EL (cell line): ENCODE measurements around the gene ADCY9.
A peak's percentile ranks its signal among the peaks of the same experiment; 100 is the strongest.

ENCODE experiments used
- DNase-seq: peaks from one replicate; pipeline ENCODE4 v3.0.0-alpha.2; 2016

The ADCY9 gene

GRCh38 chr16:4092547-4093265 lies 23.5 kb downstream of the ADCY9 start:
- no peak for DNase-seq

- no peak for DNase-seq
Measured at GRCh38 chr16:4091240-4092012, 24.8 kb downstream of the ADCY9 start.

- no peak for DNase-seq
Measured at GRCh38 chr16:4090351-4090851, 25.8 kb downstream of the ADCY9 start.

- no peak for DNase-seq
Measured at GRCh38 chr16:4089811-4090301, 26.4 kb downstream of the ADCY9 start.

GRCh38 chr16:4089251-4089810 lies 26.9 kb downstream of the ADCY9 start:
- DNase-seq: no peak

- DNase-seq: no peak
Measured at GRCh38 chr16:4087990-4088577, 28.2 kb downstream of the ADCY9 start.

GRCh38 chr16:4087099-4087885 lies 28.9 kb downstream of the ADCY9 start:
- DNase-seq: no peak

- no peak for DNase-seq
Measured at GRCh38 chr16:4086153-4086552, 30.1 kb downstream of the ADCY9 start.

GRCh38 chr16:4085405-4085970 lies 30.8 kb downstream of the ADCY9 start:
- DNase-seq: no peak

- DNase-seq: no peak
Measured at GRCh38 chr16:4083347-4083870, 32.8 kb downstream of the ADCY9 start.

- DNase-seq: no peak
Measured at GRCh38 chr16:4082474-4083044, 33.7 kb downstream of the ADCY9 start.

GRCh38 chr16:4081521-4082021 lies 34.7 kb downstream of the ADCY9 start:
- no peak for DNase-seq

- DNase-seq: no peak
Measured at GRCh38 chr16:4081047-4081446, 35.2 kb downstream of the ADCY9 start.

- DNase-seq: no peak
Measured at GRCh38 chr16:4077174-4077649, 39.0 kb downstream of the ADCY9 start.

GRCh38 chr16:4075534-4075933 lies 40.7 kb downstream of the ADCY9 start:
- DNase-seq: no peak

GRCh38 chr16:4073150-4073549 lies 43.1 kb downstream of the ADCY9 start:
- peak; percentile 46 for DNase-seq

GRCh38 chr16:4071686-4072561 lies 44.3 kb downstream of the ADCY9 start:
- DNase-seq: no peak

GRCh38 chr16:4070936-4071335 lies 45.3 kb downstream of the ADCY9 start:
- no peak for DNase-seq

- no peak for DNase-seq
Measured at GRCh38 chr16:4067262-4068001, 48.8 kb downstream of the ADCY9 start.
